Endothelial cell of umbilical vein (primary cell): ENCODE data around the gene RPS19BP1.

Experiments
- CTCF ChIP-seq, 2 donors: IDR thresholded peaks; 1 replicate in 1 of 2; 2 replicates in 1 of 2; pipeline ENCODE4 v1.5.1; 2011; ENCODE audit warnings: low read length in 2 of 2, mild to moderate bottlenecking in 2 of 2, moderate library complexity in 2 of 2, control low read depth in 1 of 2, inconsistent platforms in 1 of 2, low read depth in 1 of 2; ENCODE audit not compliant: insufficient read depth in 1 of 2; ENCODE audit errors: extremely low read depth in 1 of 2
- EZH2 ChIP-seq: IDR thresholded peaks from 2 replicates; pipeline ENCODE4 v1.6.1; 2012; ENCODE audit warnings: borderline replicate concordance, low read depth, mild to moderate bottlenecking, moderate library complexity, low read length, inconsistent platforms; ENCODE audit not compliant: severe bottlenecking

- no peak for TF ChIP-seq CTCF (IDR thresholded peaks at IDR 0.05; ENCODE audit: extremely low read depth in 1 of 2, insufficient read depth in 1 of 2, low read depth in 1 of 2, low read length in 2 of 2)
- TF ChIP-seq EZH2 = no peak
Measured at GRCh38 chr22:39577366-39577765, 44.8 kb upstream of the RPS19BP1 start.
